Lung (tissue), 12 donors: ENCODE measurements around the gene KRT7. TPM values are rescaled to one million over a fixed set of nuclear protein-coding genes. Genes with fewer than 3 reads are reported as not detected.

ENCODE experiments used
- ATAC-seq: fragments of 200-7000 bp; cut with Tn5 transposase; one replicate; pipeline ENCODE4 v1.9.1; 2020; ENCODE audit warnings: moderate number of reproducible peaks; ENCODE audit not compliant: insufficient read depth, low FRiP score
- DNase-seq, 3 donors: peaks; one replicate each; pipeline ENCODE4 v3.0.0-alpha.2; 2013 to 2017
- H3K27ac ChIP-seq, 2 donors: one replicate each; pipeline ENCODE4 v1.5.1; 2013; ENCODE audit warnings: mild to moderate bottlenecking in 2 of 2, moderate library complexity in 2 of 2, control low read depth in 1 of 2, inconsistent platforms in 1 of 2, low read depth in 1 of 2, low read length in 1 of 2
- H3K27me3 ChIP-seq, 3 donors: one replicate each; pipeline ENCODE4 v1.5.1; 2013; ENCODE audit warnings: low read length in 2 of 3; ENCODE audit not compliant: control insufficient read depth in 3 of 3, insufficient read depth in 3 of 3
- H3K36me3 ChIP-seq, 4 donors: one replicate each; pipeline ENCODE4 v1.5.1; 2013; ENCODE audit warnings: low read length in 4 of 4, mild to moderate bottlenecking in 1 of 4, moderate library complexity in 1 of 4; ENCODE audit not compliant: control insufficient read depth in 4 of 4, insufficient read depth in 4 of 4
- H3K4me1 ChIP-seq, 5 donors: one replicate each; pipeline ENCODE4 v1.5.1; 2013; ENCODE audit warnings: low read length in 5 of 5, mild to moderate bottlenecking in 2 of 5, moderate library complexity in 1 of 5; ENCODE audit not compliant: control insufficient read depth in 5 of 5, insufficient read depth in 5 of 5
- H3K4me3 ChIP-seq: one replicate; pipeline ENCODE4 v1.5.1; 2013; ENCODE audit warnings: mild to moderate bottlenecking, control low read depth, moderate library complexity
- H3K9ac ChIP-seq, 2 donors: one replicate each; pipeline ENCODE4 v1.5.1; 2013; ENCODE audit warnings: low read length in 2 of 2, control low read depth in 1 of 2; ENCODE audit not compliant: insufficient read depth in 1 of 2
- H3K9me3 ChIP-seq, 4 donors: one replicate each; pipeline ENCODE4 v1.5.1; 2013; ENCODE audit warnings: low read length in 3 of 4, mild to moderate bottlenecking in 1 of 4, moderate library complexity in 1 of 4; ENCODE audit not compliant: control insufficient read depth in 4 of 4, insufficient read depth in 3 of 4
- WGBS, 2 donors: extraction: QIAGEN DNeasy Blood & Tissue Kit; methylation state at CpG; one replicate each; pipeline ENCODE4 v1.1.7; 2013; 5-methylcytosine and 5-hydroxymethylcytosine counted together
- polyA plus RNA-seq, 2 donors: library from polyadenylated mRNA; stranded (reverse); fragments of 200-250 nt; gene quantifications; one replicate each; pipeline ENCODE4 v1.2.1, GENCODE V29; 2013
- total RNA-seq, 2 donors: library from RNA; depleted of rRNA in 1 of 2; stranded (reverse); fragments of >200 nt in 1 of 2; gene quantifications; one replicate each; pipeline ENCODE4 v1.2.1, GENCODE V29; 2014 to 2021
- TF ChIP-seq, protein P1 (sequence below): IDR thresholded peaks from 2 replicates; pipeline ENCODE4 v1.5.1; 2012; ENCODE audit warnings: mild to moderate bottlenecking; ENCODE audit errors: control extremely low read depth, extremely low read depth
- donor health status: control.
- donor health status: control.
- donor health status: Bipolar disorder and iron deficiency.
- donor health status: healthy.
- donor health status: DM: yes; HTN: yes; CAD: no.

Gene KRT7
- total and polyA plus RNA-seq, 4 donors = 33.6 to 1,415 (median 1,306) TPM

DNA sequence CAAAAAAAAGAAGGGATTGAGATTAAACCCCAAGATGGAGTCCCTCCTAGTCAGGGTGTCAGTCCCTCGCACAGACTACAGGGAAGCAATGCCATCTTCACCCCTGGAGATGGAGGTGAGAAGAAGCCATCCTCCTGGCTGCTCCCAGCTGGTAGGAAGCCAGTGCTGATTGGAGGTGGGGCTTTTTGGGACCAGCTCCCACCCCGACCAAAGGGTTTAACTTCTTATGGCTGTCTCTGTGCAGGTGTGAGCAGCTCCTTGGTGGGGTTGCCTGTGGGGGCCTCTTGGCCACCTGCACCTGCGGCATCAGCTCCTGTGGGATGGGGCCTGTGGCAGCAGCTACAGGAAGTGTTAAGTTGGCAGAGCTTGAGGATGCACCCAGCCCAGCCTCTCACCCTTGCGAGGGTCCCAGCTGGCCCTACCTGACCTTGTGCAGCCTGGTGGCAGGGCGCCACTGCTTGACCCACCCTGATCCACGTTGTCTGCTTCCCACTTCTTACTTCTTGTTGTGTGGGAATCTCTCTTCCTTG, 37.6 kb downstream of the KRT7 start:
- H3K9ac ChIP-seq = no peak overlapping the region
- H3K27ac ChIP-seq = no peak overlapping the region
- H3K9me3 ChIP-seq = peaks cover 0 to 2% (median 0%) of the 10 kb centered on the region in 4 donors
- H3K4me1 ChIP-seq = no peaks in the 10 kb centered on the region
- H3K27me3 ChIP-seq = peaks cover 0 to 13% (median 6%) of the 10 kb centered on the region in 3 donors
- 80 to 92% methylated on average over 6 of the region's 6 CpGs for WGBS, 2 donors
- H3K36me3 ChIP-seq = no peaks in the 10 kb centered on the region
- no peak overlapping the region for H3K4me3 ChIP-seq
- DNase-seq (no peak), ATAC-seq (no peak)
- TF ChIP-seq, protein P1, sequence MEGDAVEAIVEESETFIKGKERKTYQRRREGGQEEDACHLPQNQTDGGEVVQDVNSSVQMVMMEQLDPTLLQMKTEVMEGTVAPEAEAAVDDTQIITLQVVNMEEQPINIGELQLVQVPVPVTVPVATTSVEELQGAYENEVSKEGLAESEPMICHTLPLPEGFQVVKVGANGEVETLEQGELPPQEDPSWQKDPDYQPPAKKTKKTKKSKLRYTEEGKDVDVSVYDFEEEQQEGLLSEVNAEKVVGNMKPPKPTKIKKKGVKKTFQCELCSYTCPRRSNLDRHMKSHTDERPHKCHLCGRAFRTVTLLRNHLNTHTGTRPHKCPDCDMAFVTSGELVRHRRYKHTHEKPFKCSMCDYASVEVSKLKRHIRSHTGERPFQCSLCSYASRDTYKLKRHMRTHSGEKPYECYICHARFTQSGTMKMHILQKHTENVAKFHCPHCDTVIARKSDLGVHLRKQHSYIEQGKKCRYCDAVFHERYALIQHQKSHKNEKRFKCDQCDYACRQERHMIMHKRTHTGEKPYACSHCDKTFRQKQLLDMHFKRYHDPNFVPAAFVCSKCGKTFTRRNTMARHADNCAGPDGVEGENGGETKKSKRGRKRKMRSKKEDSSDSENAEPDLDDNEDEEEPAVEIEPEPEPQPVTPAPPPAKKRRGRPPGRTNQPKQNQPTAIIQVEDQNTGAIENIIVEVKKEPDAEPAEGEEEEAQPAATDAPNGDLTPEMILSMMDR = no peak

DNA sequence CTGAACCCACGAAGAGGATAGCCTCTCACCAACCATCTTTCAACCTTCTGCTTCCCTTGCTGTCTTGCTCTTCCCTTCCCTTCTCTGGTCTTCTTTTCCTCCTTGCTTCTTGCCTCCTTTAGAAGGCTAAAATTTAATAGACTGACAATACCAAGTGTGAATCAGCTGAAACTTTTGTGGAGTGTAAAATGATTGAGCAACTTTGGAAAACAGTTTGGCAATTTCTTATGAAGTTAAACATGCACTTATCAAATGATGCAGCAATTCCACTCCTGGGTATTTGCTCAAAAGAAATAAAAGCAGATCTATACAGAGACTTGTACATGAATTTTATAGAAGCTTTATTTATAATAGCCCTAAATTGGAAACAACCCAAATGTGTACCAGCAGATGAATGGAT, 38.1 kb downstream of the KRT7 start:
- DNase-seq (no peak), ATAC-seq (no peak)
- Histone ChIP-seq H3K9ac (no peak overlapping the region), H3K9me3 (peaks cover 0 to 2% (median 0%) of the 10 kb centered on the region in 4 donors), H3K36me3 (no peaks in the 10 kb centered on the region), H3K27me3 (peaks cover 0 to 13% (median 6%) of the 10 kb centered on the region in 3 donors), H3K4me1 (no peaks in the 10 kb centered on the region), H3K4me3 (no peak overlapping the region), H3K27ac (no peak overlapping the region)
- TF ChIP-seq, protein P1 = no peak
- 86 to 95% methylated on average over 1 of the region's 1 CpG for WGBS, 2 donors

DNA sequence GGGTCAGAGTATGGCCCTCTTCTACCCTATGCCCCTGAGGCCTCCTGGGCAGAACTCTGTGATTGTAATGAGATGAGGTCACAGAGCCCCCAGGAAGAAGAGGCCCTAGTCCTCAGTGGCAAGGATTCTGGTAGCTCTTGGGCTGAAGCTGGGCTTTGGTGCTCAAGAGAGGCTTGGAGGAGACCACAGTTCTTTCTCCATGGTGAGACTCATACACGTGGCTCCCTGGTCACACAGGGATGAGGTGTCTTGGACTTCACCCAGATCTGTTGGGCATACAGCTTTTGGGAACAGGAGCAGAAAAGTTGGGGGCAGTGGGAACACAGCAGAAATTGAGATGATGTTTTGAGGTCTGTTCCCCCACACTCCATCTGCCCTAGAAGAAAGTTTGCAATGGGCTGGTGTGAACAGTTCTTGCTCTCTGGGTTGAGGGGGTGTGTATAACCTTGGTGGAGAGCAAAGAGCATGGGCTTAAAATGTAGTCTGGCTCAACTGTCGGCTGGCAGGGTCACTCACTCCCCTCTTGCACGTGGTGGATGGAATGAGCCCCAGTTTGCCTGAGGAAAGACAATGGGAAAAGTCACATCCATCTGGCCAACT, 41.6 kb downstream of the KRT7 start, which contains the start of gene KRT86:
TSS of gene KRT86 (plus strand) at position 125 of the 600 bp plus-strand sequence. CDS start 27,272 bp downstream, outside the sequence.
- 70 to 78% methylated on average over 3 of the region's 3 CpGs for WGBS, 2 donors
- Histone ChIP-seq H3K27me3 (peaks cover 0 to 16% (median 6%) of the 10 kb centered on the region in 3 donors), H3K4me3 (no peak within 1 kb of the TSS), H3K9ac (no peak within 1 kb of the TSS), H3K27ac (no peak within 1 kb of the TSS), H3K36me3 (no peaks in the 10 kb centered on the region), H3K9me3 (peaks cover 0 to 2% (median 0%) of the 10 kb centered on the region in 4 donors), H3K4me1 (peaks cover 0 to 15% (median 0%) of the 10 kb centered on the region in 5 donors)
- TF ChIP-seq, protein P1 = no peak
- DNase-seq = no peak
- ATAC-seq = no peak
